AG04449 (cell line): ENCODE data around the gene DTL.

Experiments used
- CTCF ChIA-PET: fragments of 350-600 bp; formaldehyde crosslinking; extraction: SDS; loops from one replicate; lab custom pipeline; 2021; ENCODE audit warnings: antibody characterized with exemption; lab: Yijun Ruan, JAX
- POLR2A ChIA-PET: fragments of 400-600, 350-600 bp; formaldehyde crosslinking; extraction: SDS; loops from one replicate; lab custom pipeline; 2020; ENCODE audit warnings: antibody characterized with exemption, inconsistent platforms; lab: Yijun Ruan, JAX
- DNase-seq: peaks from one replicate; pipeline ENCODE4 v3.0.0-alpha.2; 2010; ENCODE audit warnings: low read depth, low spot score
- H3K4me3 ChIP-seq: 2 replicates; pipeline ENCODE4 v1.5.1; 2011; ENCODE audit warnings: low read depth, mild to moderate bottlenecking, control low read depth, low read length
- CTCF ChIP-seq: IDR thresholded peaks from one replicate; pipeline ENCODE4 v1.5.1; 2011; ENCODE audit warnings: mild to moderate bottlenecking, moderate library complexity, low read length, control low read depth, inconsistent platforms; ENCODE audit not compliant: insufficient read depth; ENCODE audit errors: missing control alignments

DTL gene

GRCh38 chr1:212067787-212068186 is 32.2 kb downstream of the DTL start:
- ChIA-PET CTCF (interaction anchor here (0.9 to 9.3 kb wide), 4 partner anchors 220 to 387 kb away, joined by 3 to 257 read pairs (median 74); no protein-coding TSS in a partner anchor), POLR2A (no interaction called here)
- H3K4me3 ChIP-seq, result no peak overlapping the region
- no peak for DNase-seq
- TF ChIP-seq CTCF, result no peak

GRCh38 chr1:212070720-212071302 is 35.3 kb downstream of the DTL start:
- ChIA-PET POLR2A (interaction anchor here (1.7 kb wide), 1 partner anchor 216 kb away, joined by 8 read pairs; no protein-coding TSS in a partner anchor), CTCF (interaction anchor here (0.6 to 5.6 kb wide), 87 partner anchors 8 to 934 kb away, joined by 3 to 302 read pairs (median 6); partner anchors contain the start of genes DTL, INTS7, NEK2 and NENF)
- TF ChIP-seq CTCF, result peak; percentile 53
- no peak overlapping the region for H3K4me3 ChIP-seq
- no peak for DNase-seq

- H3K4me3 ChIP-seq, result no peak overlapping the region
- DNase-seq, result no peak
- CTCF ChIA-PET, result interaction anchor here (0.7 to 5.6 kb wide), 23 partner anchors 9 to 405 kb away, joined by 3 to 302 read pairs (median 18); partner anchors contain the start of genes DTL, INTS7 and PPP2R5A
- TF ChIP-seq CTCF, result no peak
- POLR2A ChIA-PET, result no interaction called here
Observed at GRCh38 chr1:212072047-212072446, 36.5 kb downstream of the DTL start.

GRCh38 chr1:212073490-212073889 is 37.9 kb downstream of the DTL start:
- ChIA-PET POLR2A (no interaction called here), CTCF (interaction anchor here (1.0 to 5.6 kb wide), 11 partner anchors 11 to 382 kb away, joined by 3 to 302 read pairs (median 45); partner anchors contain the start of genes DTL, INTS7 and PPP2R5A)
- H3K4me3 ChIP-seq, result no peak overlapping the region
- DNase-seq, result no peak
- TF ChIP-seq CTCF, result no peak

GRCh38 chr1:212074313-212074712 is 38.8 kb downstream of the DTL start:
- no peak overlapping the region for H3K4me3 ChIP-seq
- CTCF ChIA-PET, result interaction anchor here (1.3 to 2.1 kb wide), 2 partner anchors 240 to 294 kb away, joined by 3 to 5 read pairs; no protein-coding TSS in a partner anchor
- POLR2A ChIA-PET, result no interaction called here
- no peak for DNase-seq
- TF ChIP-seq CTCF, result no peak

- no peak for DNase-seq
- TF ChIP-seq CTCF, result no peak
- POLR2A ChIA-PET, result no interaction called here
- CTCF ChIA-PET, result interaction anchor here (1.3 to 2.1 kb wide), 2 partner anchors 240 to 293 kb away, joined by 3 to 5 read pairs; no protein-coding TSS in a partner anchor
- no peak overlapping the region for H3K4me3 ChIP-seq
Observed at GRCh38 chr1:212074856-212075255, 39.3 kb downstream of the DTL start.
